ENCODE data around the gene TEDDM1.

Gene TEDDM1

DNA sequence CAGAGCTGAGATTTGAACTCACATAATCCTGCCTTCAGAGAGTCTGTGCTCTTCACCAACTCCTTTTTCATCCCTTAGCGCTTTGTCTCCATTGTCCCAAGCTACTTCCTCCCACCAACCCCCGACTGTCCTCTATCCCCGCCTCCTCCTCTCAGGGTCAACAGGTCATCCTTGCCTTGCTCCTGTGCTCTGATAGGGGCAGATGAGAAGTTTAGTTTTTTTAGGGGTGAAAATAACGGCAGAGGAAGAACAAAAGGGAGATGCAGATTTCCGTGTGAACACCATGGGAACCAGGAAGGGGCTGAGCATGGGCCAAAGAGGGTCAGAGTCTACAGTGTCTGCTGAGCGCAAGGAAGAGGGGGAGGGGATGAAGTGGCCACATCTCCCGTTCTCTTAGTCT lies 40.8 kb downstream of the TEDDM1 start:
- TF ChIP-seq, protein P1, sequence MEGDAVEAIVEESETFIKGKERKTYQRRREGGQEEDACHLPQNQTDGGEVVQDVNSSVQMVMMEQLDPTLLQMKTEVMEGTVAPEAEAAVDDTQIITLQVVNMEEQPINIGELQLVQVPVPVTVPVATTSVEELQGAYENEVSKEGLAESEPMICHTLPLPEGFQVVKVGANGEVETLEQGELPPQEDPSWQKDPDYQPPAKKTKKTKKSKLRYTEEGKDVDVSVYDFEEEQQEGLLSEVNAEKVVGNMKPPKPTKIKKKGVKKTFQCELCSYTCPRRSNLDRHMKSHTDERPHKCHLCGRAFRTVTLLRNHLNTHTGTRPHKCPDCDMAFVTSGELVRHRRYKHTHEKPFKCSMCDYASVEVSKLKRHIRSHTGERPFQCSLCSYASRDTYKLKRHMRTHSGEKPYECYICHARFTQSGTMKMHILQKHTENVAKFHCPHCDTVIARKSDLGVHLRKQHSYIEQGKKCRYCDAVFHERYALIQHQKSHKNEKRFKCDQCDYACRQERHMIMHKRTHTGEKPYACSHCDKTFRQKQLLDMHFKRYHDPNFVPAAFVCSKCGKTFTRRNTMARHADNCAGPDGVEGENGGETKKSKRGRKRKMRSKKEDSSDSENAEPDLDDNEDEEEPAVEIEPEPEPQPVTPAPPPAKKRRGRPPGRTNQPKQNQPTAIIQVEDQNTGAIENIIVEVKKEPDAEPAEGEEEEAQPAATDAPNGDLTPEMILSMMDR (IDR thresholded peaks at IDR 0.05; ENCODE audit: low read depth, low read length) = no peak

DNA sequence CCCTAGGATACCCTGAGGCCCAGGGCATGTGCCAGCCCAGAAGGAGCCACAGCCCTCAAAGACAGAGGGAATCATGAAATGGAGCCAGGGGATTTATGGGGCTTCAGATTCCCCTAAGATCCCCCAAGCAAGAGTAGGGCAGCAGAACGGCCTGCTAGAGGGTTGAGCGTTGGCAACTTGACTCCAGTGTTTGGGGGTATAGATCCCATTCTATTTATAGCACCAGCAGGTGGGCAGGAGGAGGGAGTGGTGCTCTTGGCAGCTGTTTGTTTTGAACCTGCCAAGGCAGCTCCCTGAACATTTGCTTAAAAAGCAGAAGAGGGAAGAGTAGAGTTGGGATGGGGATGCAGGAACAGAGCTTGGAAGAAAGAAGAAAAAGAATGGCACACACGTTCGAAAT lies 42.6 kb downstream of the TEDDM1 start:
- H3K4me3 ChIP-seq (ENCODE audit: low read depth, low read length) = no peak overlapping the region
- TF ChIP-seq, protein P1 (IDR thresholded peaks at IDR 0.05; ENCODE audit: low read depth, low read length) = no peak

More for the DNA sequence above, 40.8 kb downstream of the TEDDM1 start:
- no peak overlapping the region for H3K4me3 ChIP-seq (ENCODE audit: low read depth, low read length)

DNA sequence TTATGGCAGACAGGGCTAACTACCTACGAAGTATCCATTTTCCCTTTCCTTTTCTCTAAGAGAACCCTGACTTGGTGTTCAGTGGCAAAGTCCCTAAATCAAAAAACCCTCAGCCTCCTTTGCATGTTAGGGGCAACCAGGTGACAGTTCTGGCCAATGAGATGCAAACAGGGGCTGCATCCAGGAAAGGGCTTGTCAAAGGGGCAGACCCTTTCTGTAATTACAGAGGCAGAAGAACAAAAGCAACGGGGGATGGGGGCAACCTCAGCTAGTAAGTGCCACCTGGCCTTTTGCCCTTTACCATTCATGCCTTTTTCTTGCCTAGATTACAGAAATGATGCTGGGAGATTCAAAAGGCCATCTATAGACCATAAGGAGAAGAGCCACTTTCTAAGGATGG lies 43.3 kb downstream of the TEDDM1 start:
- TF ChIP-seq, protein P1 (IDR thresholded peaks at IDR 0.05; ENCODE audit: low read depth, low read length) = no peak
- no peak overlapping the region for H3K4me3 ChIP-seq (ENCODE audit: low read depth, low read length)

DNA sequence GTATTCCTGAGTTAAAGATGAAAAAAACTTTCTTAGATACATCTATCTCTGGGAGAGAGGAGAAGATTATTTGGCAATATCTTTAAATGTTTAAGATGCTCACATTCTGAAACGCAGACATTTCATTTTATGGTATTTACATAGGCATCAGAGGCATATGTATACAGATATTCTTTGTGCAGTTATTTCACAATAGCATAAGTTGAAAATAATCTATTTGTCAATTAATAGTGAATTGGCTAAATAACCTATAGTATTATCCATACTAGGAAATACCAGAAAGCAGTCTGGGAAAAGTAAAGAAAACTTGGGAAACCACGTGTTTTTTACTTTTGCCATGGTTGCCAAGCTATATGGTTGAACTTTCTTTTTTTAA lies 44.8 kb downstream of the TEDDM1 start:
- H3K4me3 ChIP-seq (ENCODE audit: low read depth, low read length) = no peak overlapping the region
- TF ChIP-seq, protein P1 (IDR thresholded peaks at IDR 0.05; ENCODE audit: low read depth, low read length) = no peak

DNA sequence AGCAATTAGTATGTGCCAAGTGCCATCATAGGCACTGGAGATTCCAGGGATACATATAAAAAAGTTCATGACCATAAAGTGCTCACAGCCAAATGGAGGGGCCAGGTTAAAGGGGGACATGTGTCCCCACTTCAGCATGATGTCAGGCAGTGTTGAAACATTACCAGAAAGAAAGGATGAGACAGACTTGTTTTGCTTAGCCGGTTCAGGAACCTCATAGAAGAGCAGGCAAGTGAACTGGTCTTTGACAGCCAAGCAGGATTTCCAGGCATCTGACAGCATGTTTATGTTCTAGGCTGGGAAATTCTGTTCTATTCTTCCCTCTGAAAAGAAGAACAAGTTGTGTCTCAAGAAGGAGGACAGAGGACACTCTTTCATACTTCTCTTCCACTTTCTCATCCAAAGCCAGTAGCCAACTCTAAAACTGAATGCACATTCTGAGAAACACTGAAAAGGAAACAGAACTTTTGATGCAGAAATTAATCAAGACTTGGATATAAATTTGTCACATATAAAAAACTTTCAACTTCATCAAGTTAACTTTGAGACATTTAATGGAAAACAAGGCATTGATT lies 48.6 kb downstream of the TEDDM1 start:
- TF ChIP-seq, protein P1 (IDR thresholded peaks at IDR 0.05; ENCODE audit: low read depth, low read length) = no peak
- no peak overlapping the region for H3K4me3 ChIP-seq (ENCODE audit: low read depth, low read length)

DNA sequence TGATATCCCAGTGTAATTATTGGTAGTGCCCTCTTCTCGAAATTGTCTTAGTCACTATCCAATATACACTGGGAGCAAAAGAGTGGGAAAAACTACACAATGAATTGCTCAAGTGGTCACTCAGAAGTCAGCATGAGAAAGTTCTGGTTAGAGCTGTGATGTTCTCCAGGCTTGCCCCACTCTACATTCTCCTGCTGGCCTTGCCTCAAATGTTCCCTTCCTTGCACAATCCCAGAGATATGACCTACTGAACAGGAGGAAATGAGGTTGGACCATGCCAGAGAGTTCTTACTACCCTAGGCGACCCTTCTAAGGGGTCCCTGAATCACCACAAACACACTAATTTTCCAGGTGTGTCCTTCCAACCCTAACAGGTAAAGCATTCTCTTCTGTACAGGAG lies 49.6 kb downstream of the TEDDM1 start:
- TF ChIP-seq, protein P1 (IDR thresholded peaks at IDR 0.05; ENCODE audit: low read depth, low read length) = no peak
- H3K4me3 ChIP-seq (ENCODE audit: low read depth, low read length) = no peak overlapping the region

DNA sequence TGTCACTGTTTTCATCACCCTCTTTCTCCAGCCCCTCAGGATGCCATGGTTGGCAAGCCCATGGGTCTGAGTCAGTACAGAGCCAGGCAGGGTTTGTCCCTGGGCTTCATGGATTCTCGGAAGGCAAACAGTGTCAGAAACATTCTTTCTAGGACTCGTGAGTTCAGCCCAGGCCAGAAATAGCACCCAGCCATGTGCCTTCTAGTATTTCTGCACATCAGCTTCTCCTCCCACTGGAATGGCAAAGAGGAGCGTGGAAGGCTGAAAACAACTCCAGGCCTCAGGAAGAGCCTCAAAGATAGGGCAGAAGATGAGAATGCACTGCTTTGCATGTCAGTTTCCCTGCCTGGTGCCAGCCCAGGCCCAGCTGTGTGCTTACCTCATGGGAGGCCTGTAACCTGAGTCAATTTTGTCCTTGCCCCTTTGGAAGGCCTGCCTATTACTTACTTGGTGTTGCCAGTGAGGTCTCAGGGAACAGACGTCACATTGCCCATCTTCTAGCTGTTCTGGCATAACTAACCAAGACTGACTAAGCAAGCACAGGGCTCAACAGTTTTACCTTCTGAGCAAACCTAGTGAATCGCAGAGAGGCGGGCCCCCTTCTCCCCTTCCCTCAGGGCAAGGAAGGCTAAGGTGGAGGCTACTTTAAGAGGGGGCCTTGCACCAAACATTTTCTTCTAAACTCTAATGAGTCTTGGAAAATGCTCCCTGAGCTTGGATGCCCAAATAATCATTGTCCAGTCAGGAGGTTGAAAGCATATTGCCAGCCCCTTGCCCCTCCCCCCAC lies 51.3 kb downstream of the TEDDM1 start:
- H3K4me3 ChIP-seq (ENCODE audit: low read depth, low read length) = no peak overlapping the region
- TF ChIP-seq, protein P1 (IDR thresholded peaks at IDR 0.05; ENCODE audit: low read depth, low read length) = no peak
